Right renal cortex interstitium (tissue), 3 donors: Measurements from ENCODE around the gene DGLUCY. TPM values are rescaled to one million over a fixed set of nuclear protein-coding genes. Genes with fewer than 3 reads are reported as not detected.
"Not testable (repeated sequence)": the region's sequence is repeated elsewhere in the genome, so short reads cannot be mapped to it uniquely, and the experiment has no call there.

Experiments
- DNase-seq, 3 donors: peaks; one replicate each; pipeline ENCODE4 v3.0.0-alpha.2; 2013; ENCODE audit warnings: low read depth in 3 of 3, low spot score in 2 of 3
- polyA plus RNA-seq, 3 donors: library from polyadenylated mRNA; unstranded; fragments of 120-200 nt; gene quantifications; one replicate each; pipeline ENCODE4 v1.2.1, GENCODE V29; 2013; ENCODE audit not compliant: insufficient read length in 3 of 3

DGLUCY gene
- polyA plus RNA-seq, 3 donors = 60.9 to 77.0 (median 72.6) TPM

GRCh38 chr14:91252871-91253794 is 139.3 kb downstream of the DGLUCY start:
- no peak for DNase-seq

- no peak for DNase-seq
Measured at GRCh38 chr14:91253795-91254323, 140.0 kb downstream of the DGLUCY start.

- no peak for DNase-seq
Measured at GRCh38 chr14:91254461-91254860, 140.6 kb downstream of the DGLUCY start.

- DNase-seq = no peak
Measured at GRCh38 chr14:91255026-91255695, 141.3 kb downstream of the DGLUCY start.

GRCh38 chr14:91256661-91257060 is 142.8 kb downstream of the DGLUCY start:
- DNase-seq = no peak

GRCh38 chr14:91257328-91258010 is 143.6 kb downstream of the DGLUCY start:
- DNase-seq = no peak

- no peak for DNase-seq
Measured at GRCh38 chr14:91258011-91258618, 144.2 kb downstream of the DGLUCY start.

- no peak for DNase-seq
Measured at GRCh38 chr14:91258876-91259275, 145.0 kb downstream of the DGLUCY start.

GRCh38 chr14:91261115-91261514 is 147.2 kb downstream of the DGLUCY start:
- DNase-seq = no peak

- DNase-seq = no peak
Measured at GRCh38 chr14:91261986-91262549, 148.2 kb downstream of the DGLUCY start.

GRCh38 chr14:91263329-91263728 is 149.5 kb downstream of the DGLUCY start:
- no peak for DNase-seq

- DNase-seq = no peak
Measured at GRCh38 chr14:91264151-91265150, 150.6 kb downstream of the DGLUCY start.

GRCh38 chr14:91265404-91265803 is 151.5 kb downstream of the DGLUCY start:
- DNase-seq = no peak

- DNase-seq = not testable (repeated sequence)
Measured at GRCh38 chr14:91266276-91266675, 152.4 kb downstream of the DGLUCY start.

- no peak for DNase-seq
Measured at GRCh38 chr14:91267965-91268437, 154.1 kb downstream of the DGLUCY start.

GRCh38 chr14:91269076-91269991 is 155.5 kb downstream of the DGLUCY start:
- no peak for DNase-seq

GRCh38 chr14:91270188-91270587 is 156.3 kb downstream of the DGLUCY start:
- no peak for DNase-seq

GRCh38 chr14:91270619-91271018 is 156.7 kb downstream of the DGLUCY start:
- DNase-seq = no peak
